Chondrocyte (in vitro differentiated cells): ENCODE results near the gene S100A11. TPM values are rescaled to one million over a fixed set of nuclear protein-coding genes. Genes with fewer than 3 reads are reported as not detected.
A peak's percentile ranks its signal among the peaks of the same experiment; 100 is the strongest.

Source experiments
- DNase-seq: peaks from one replicate; pipeline ENCODE4 v3.0.0; 2021; ENCODE audit warnings: mixed read lengths, low spot score
- H3K27ac Mint-ChIP-seq: one replicate; pipeline ENCODE4 v1.8.0; 2021; ENCODE audit warnings: mild to moderate bottlenecking, moderate library complexity, mixed read lengths; ENCODE audit not compliant: unreplicated experiment
- H3K27me3 Mint-ChIP-seq: 2 replicates; pipeline ENCODE4 v1.8.0; 2021; ENCODE audit warnings: low read depth, mixed read lengths
- H3K36me3 Mint-ChIP-seq: 2 replicates; pipeline ENCODE4 v1.8.0; 2021; ENCODE audit warnings: low read depth, mixed read lengths
- H3K4me1 Mint-ChIP-seq: 2 replicates; pipeline ENCODE4 v1.8.0; 2021; ENCODE audit warnings: low read depth, mild to moderate bottlenecking, mixed read lengths
- H3K4me3 Mint-ChIP-seq: one replicate; pipeline ENCODE4 v1.8.0; 2021; ENCODE audit warnings: mild to moderate bottlenecking, moderate library complexity, mixed read lengths; ENCODE audit not compliant: unreplicated experiment
- H3K9me3 Mint-ChIP-seq: 2 replicates; pipeline ENCODE4 v1.8.0; 2021; ENCODE audit warnings: low read depth, mixed read lengths
- CTCF ChIP-seq: fragments of 200-600 bp; sonication (generic); IDR thresholded peaks from 2 replicates; pipeline ENCODE4 v1.5.0; 2021; ENCODE audit warnings: antibody characterized with exemption, mild to moderate bottlenecking, moderate library complexity
- total RNA-seq: library from RNA; stranded (reverse); gene quantifications from 3 replicates; pipeline ENCODE4 v1.2.1, GENCODE V29; 2021

The S100A11 gene
- total RNA-seq, 1 donor from 2014 or later: 741 TPM

GRCh38 chr1:151993084-151993733, 43.6 kb downstream of the S100A11 start:
- Mint-ChIP-seq H3K9me3 (no peaks in the 10 kb centered on the region), H3K27ac (peak overlapping the region; percentile 99), H3K27me3 (no peaks in the 10 kb centered on the region), H3K36me3 (no peaks in the 10 kb centered on the region), H3K4me3 (peak overlapping the region; percentile 88), H3K4me1 (peaks cover 60% of the 10 kb centered on the region)
- DNase-seq: no peak
- peak; percentile 20 for TF ChIP-seq CTCF

GRCh38 chr1:151992303-151993083, 44.3 kb downstream of the S100A11 start:
- Mint-ChIP-seq H3K4me3 (peak overlapping the region; percentile 88), H3K27me3 (no peaks in the 10 kb centered on the region), H3K9me3 (no peaks in the 10 kb centered on the region), H3K4me1 (peaks cover 67% of the 10 kb centered on the region), H3K27ac (peak overlapping the region; percentile 99), H3K36me3 (no peaks in the 10 kb centered on the region)
- TF ChIP-seq CTCF: no peak
- DNase-seq: no peak

- Mint-ChIP-seq H3K4me3 (peak overlapping the region; percentile 88), H3K27me3 (no peaks in the 10 kb centered on the region), H3K36me3 (no peaks in the 10 kb centered on the region), H3K4me1 (peaks cover 72% of the 10 kb centered on the region), H3K9me3 (no peaks in the 10 kb centered on the region), H3K27ac (peak overlapping the region; percentile 99)
- no peak for TF ChIP-seq CTCF
- DNase-seq: no peak
Measured at GRCh38 chr1:151991663-151992302, 45.0 kb downstream of the S100A11 start.

- DNase-seq: no peak
- peaks cover 77% of the 10 kb centered on the region for H3K4me1 Mint-ChIP-seq
- H3K9me3 Mint-ChIP-seq: no peaks in the 10 kb centered on the region
- H3K27me3 Mint-ChIP-seq: no peaks in the 10 kb centered on the region
- TF ChIP-seq CTCF: no peak
- peak overlapping the region; percentile 88 for H3K4me3 Mint-ChIP-seq
- H3K27ac Mint-ChIP-seq: peak overlapping the region; percentile 99
- peaks cover 3% of the 10 kb centered on the region for H3K36me3 Mint-ChIP-seq
Measured at GRCh38 chr1:151990856-151991198, 46.0 kb downstream of the S100A11 start.

GRCh38 chr1:151990058-151990855, 46.5 kb downstream of the S100A11 start:
- peak overlapping the region; percentile 88 for H3K4me3 Mint-ChIP-seq
- peaks cover 75% of the 10 kb centered on the region for H3K4me1 Mint-ChIP-seq
- no peak for TF ChIP-seq CTCF
- DNase-seq: no peak
- peak overlapping the region; percentile 99 for H3K27ac Mint-ChIP-seq
- H3K9me3 Mint-ChIP-seq: no peaks in the 10 kb centered on the region
- H3K27me3 Mint-ChIP-seq: no peaks in the 10 kb centered on the region
- peaks cover 4% of the 10 kb centered on the region for H3K36me3 Mint-ChIP-seq
